GM12874 (cell line): ENCODE data around the gene PLCB2.
A peak's percentile ranks its signal among the peaks of the same experiment; 100 is the strongest.

ENCODE experiments used
- CTCF ChIP-seq: IDR thresholded peaks from 2 replicates; pipeline ENCODE4 v1.5.1; 2011; ENCODE audit warnings: low read depth, mild to moderate bottlenecking, control low read depth, low read length, moderate library complexity; ENCODE audit not compliant: insufficient read depth

Gene PLCB2

GRCh38 chr15:40280260-40281056 is 27.3 kb downstream of the PLCB2 start:
- TF ChIP-seq CTCF = no peak

GRCh38 chr15:40279437-40280141 is 28.1 kb downstream of the PLCB2 start:
- TF ChIP-seq CTCF = peak; percentile 95

- no peak for TF ChIP-seq CTCF
Observed at GRCh38 chr15:40278026-40278425, 29.7 kb downstream of the PLCB2 start.

- no peak for TF ChIP-seq CTCF
Observed at GRCh38 chr15:40277471-40277870, 30.3 kb downstream of the PLCB2 start.

- TF ChIP-seq CTCF = no peak
Observed at GRCh38 chr15:40276927-40277326, 30.8 kb downstream of the PLCB2 start.

GRCh38 chr15:40275954-40276353 is 31.8 kb downstream of the PLCB2 start:
- TF ChIP-seq CTCF = no peak

GRCh38 chr15:40275523-40275922 is 32.2 kb downstream of the PLCB2 start:
- TF ChIP-seq CTCF = no peak
